Articular chondrocyte of knee joint (primary cell): ENCODE data around the gene CLDN18. TPM values are rescaled to one million over a fixed set of nuclear protein-coding genes. Genes with fewer than 3 reads are reported as not detected.

Source experiments
- total RNA-seq: library from RNA; depleted of rRNA; stranded (reverse); fragments of >200 nt; gene quantifications from 2 replicates; pipeline ENCODE4 v1.2.3, GENCODE V29; 2012

Gene CLDN18
- under 0.01 TPM in 1 of 2 replicates, not detected in the other for total RNA-seq

DNA sequence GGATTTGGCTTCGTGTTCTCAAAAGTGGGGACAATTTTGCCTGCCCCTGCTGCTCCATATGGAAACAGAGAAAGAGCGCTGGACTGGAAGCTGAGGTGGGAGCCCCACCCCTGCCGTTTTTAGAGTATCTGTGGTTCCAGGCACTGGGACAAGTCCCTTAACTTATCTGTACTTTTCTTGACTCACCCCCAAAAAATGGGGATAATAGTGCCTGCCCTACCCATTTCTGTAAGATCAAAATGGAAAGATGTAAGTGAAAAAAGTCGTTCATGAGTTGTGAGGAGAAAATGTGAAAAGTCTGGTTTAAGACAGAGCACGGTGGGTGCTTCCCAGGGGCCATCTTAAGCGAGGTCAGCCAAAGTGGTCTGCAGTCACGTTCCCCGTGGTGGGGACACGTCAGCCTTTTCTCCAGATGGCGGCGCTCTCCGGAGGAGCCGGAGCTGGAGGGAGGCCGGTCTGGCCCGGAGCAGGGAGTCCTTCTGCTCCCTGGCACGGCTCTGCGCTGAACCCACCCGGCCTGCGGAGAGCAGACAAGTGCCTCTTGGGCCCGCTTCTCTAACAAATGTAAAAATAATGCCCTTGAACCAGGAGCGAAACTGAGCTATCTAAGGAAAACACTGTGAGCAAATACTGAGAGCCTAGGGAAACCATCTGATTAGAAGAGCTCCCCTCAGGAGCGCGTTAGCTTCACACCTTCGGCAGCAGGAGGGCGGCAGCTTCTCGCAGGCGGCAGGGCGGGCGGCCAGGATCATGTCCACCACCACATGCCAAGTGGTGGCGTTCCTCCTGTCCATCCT lies at the start of gene CLDN18:
CLDN18 (plus strand) TSS at position 690 of the 797 bp plus-strand sequence; CDS start at position 751, 61 bp downstream.

Other genes with a start within 250 kb of the CLDN18 start
- not detected in 2 replicates for gene SOX14, start 245.8 kb upstream of the CLDN18 start, total RNA-seq
- 32.0 and 32.9 TPM in 2 replicates for gene DZIP1L, start 105.4 kb downstream of the CLDN18 start, total RNA-seq
- gene A4GNT, start 122.2 kb downstream of the CLDN18 start, total RNA-seq = not detected in 2 replicates
- 15.8 and 17.9 TPM in 2 replicates for gene DBR1, start 164.8 kb downstream of the CLDN18 start, total RNA-seq
- gene ARMC8, start 177.1 kb downstream of the CLDN18 start, total RNA-seq = 45.9 and 55.7 TPM in 2 replicates